Measurements from ENCODE around the gene MAPKAP1. TPM values are rescaled to one million over a fixed set of nuclear protein-coding genes. Genes with fewer than 3 reads are reported as not detected.

The MAPKAP1 gene
- polyA plus RNA-seq, 1 donor (not counting 4 experiments of a cell fraction or from before 2014, with no cell fraction given), result 129 TPM

DNA sequence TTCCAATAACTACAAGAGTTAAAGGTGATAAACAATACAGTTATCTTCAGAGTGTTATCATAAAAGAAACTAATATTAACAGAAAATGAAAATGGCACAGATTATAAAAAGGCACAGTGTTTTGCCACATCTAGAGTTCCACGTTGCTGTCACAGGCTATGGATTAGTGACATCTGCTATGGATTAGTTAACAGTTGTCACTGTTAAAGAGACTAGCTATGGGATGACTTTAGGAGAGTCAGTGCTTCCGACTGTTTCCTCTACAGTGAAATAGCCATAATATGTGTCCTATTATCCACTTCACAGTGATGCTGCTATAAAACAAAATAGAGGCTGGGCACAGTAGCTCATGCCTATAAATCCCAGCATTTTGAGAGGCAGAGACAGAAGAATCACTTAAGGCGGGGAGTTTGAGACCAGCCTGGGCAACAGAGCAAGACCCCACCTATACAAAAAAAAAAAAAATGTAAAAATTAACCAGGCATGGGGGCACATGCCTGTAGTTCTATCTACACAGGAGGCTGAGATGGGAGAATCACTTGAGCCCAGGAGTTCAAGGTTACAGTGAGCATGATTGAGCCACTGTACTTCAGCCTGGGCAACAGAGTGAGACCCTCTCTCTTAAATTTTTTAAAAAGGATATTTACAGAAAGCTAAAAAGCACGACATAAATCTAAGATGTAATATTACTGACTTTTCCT is 19.7 kb downstream of the MAPKAP1 start:
- no peak for FAIRE-seq
- peaks cover 2% of the 10 kb centered on the region for H3K9me1 ChIP-seq (ENCODE audit: control insufficient read depth, extremely low read depth, insufficient read depth, low read length)
- H3K4me1 ChIP-seq (ENCODE audit: control insufficient read depth, extremely low read depth, insufficient read depth, low read length), result peaks cover 16% of the 10 kb centered on the region
- no peak overlapping the region for H3K9ac ChIP-seq (ENCODE audit: control insufficient read depth, extremely low read depth, insufficient read depth, low read length)
- dilution Hi-C loops (cut with MboI; ENCODE audit: extremely low pct_ligation_motif_present, low sequenced_read_pairs), result no loop called here
- peaks cover 4 to 5% of the 10 kb centered on the region in 2 experiments for H3K36me3 ChIP-seq (ENCODE audit: control insufficient read depth in 2 of 2, extremely low read depth in 1 of 2, insufficient read depth in 2 of 2, low read length in 2 of 2)
- no peaks in the 10 kb centered on the region for H3K27me3 ChIP-seq (ENCODE audit: control insufficient read depth, extremely low read depth, insufficient read depth, low read length)
- H3K4me3 ChIP-seq (ENCODE audit: control insufficient read depth in 2 of 3, extremely low read depth in 1 of 3, insufficient read depth in 2 of 3, low read depth in 1 of 3, low read length in 3 of 3), result no peak overlapping the region
- DNase-seq (ENCODE audit: low read depth, low spot score), result no peak
- no peak overlapping the region for H3K27ac ChIP-seq (ENCODE audit: control insufficient read depth, insufficient read depth, low read length)
- no peak overlapping the region for H2AFZ ChIP-seq (ENCODE audit: control insufficient read depth, low read length)
- H3K79me2 ChIP-seq (ENCODE audit: control insufficient read depth, insufficient read depth, low read length), result peaks cover 69% of the 10 kb centered on the region
- no peak for TF ChIP-seq EZH2 (IDR thresholded peaks at IDR 0.05; ENCODE audit: low read length)
- TF ChIP-seq, protein P1, sequence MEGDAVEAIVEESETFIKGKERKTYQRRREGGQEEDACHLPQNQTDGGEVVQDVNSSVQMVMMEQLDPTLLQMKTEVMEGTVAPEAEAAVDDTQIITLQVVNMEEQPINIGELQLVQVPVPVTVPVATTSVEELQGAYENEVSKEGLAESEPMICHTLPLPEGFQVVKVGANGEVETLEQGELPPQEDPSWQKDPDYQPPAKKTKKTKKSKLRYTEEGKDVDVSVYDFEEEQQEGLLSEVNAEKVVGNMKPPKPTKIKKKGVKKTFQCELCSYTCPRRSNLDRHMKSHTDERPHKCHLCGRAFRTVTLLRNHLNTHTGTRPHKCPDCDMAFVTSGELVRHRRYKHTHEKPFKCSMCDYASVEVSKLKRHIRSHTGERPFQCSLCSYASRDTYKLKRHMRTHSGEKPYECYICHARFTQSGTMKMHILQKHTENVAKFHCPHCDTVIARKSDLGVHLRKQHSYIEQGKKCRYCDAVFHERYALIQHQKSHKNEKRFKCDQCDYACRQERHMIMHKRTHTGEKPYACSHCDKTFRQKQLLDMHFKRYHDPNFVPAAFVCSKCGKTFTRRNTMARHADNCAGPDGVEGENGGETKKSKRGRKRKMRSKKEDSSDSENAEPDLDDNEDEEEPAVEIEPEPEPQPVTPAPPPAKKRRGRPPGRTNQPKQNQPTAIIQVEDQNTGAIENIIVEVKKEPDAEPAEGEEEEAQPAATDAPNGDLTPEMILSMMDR (optimal IDR thresholded peaks at IDR 0.05 in 1 of 3, IDR thresholded peaks at IDR 0.05 in 1 of 3, conservative IDR thresholded peaks at IDR 0.05 in 1 of 3; ENCODE audit: extremely low read depth in 1 of 3, insufficient read depth in 2 of 3, low read length in 3 of 3), result no peak
- H4K20me1 ChIP-seq (ENCODE audit: control insufficient read depth, extremely low read depth, insufficient read depth, low read length), result no peaks in the 10 kb centered on the region
- no peak overlapping the region for H3K4me2 ChIP-seq (ENCODE audit: control insufficient read depth, extremely low read depth, insufficient read depth, low read depth, low read length)
- H3K9me3 ChIP-seq (ENCODE audit: control insufficient read depth, low read depth, low read length), result no peaks in the 10 kb centered on the region

DNA sequence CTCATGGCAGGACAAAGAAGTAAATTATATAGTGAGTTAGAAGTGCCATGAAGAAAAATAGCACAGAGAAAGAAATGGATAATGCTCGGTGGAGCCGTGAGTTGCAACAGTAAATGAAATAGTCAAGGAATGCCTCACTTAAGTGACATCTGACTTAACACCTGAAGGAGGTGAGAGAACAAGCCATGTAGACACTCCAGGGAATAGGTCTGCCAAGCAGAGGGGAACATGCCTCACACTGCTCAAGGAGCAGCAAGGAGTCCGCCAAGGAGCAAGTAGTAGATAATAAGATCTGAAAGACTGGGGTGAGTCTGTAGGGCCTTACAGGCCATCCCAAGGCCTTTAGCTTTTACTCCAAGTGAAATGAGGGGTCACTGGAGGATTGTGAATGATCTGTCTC is 21.8 kb downstream of the MAPKAP1 start:
- TF ChIP-seq EZH2 (IDR thresholded peaks at IDR 0.05; ENCODE audit: low read length), result no peak
- TF ChIP-seq, protein P1 (optimal IDR thresholded peaks at IDR 0.05 in 1 of 3, IDR thresholded peaks at IDR 0.05 in 1 of 3, conservative IDR thresholded peaks at IDR 0.05 in 1 of 3; ENCODE audit: extremely low read depth in 1 of 3, insufficient read depth in 2 of 3, low read length in 3 of 3), result no peak
- dilution Hi-C loops (cut with MboI; ENCODE audit: extremely low pct_ligation_motif_present, low sequenced_read_pairs), result no loop called here
- Histone ChIP-seq H3K36me3 (ENCODE audit: control insufficient read depth in 2 of 2, extremely low read depth in 1 of 2, insufficient read depth in 2 of 2, low read length in 2 of 2) (peaks cover 3 to 5% of the 10 kb centered on the region in 2 experiments), H3K9me3 (ENCODE audit: control insufficient read depth, low read depth, low read length) (no peaks in the 10 kb centered on the region), H2AFZ (ENCODE audit: control insufficient read depth, low read length) (no peak overlapping the region), H3K79me2 (ENCODE audit: control insufficient read depth, insufficient read depth, low read length) (peaks cover 68% of the 10 kb centered on the region), H3K9ac (ENCODE audit: control insufficient read depth, extremely low read depth, insufficient read depth, low read length) (no peak overlapping the region), H3K4me2 (ENCODE audit: control insufficient read depth, extremely low read depth, insufficient read depth, low read depth, low read length) (no peak overlapping the region), H4K20me1 (ENCODE audit: control insufficient read depth, extremely low read depth, insufficient read depth, low read length) (no peaks in the 10 kb centered on the region), H3K4me3 (ENCODE audit: control insufficient read depth in 2 of 3, extremely low read depth in 1 of 3, insufficient read depth in 2 of 3, low read depth in 1 of 3, low read length in 3 of 3) (no peak overlapping the region), H3K27ac (ENCODE audit: control insufficient read depth, insufficient read depth, low read length) (no peak overlapping the region), H3K27me3 (ENCODE audit: control insufficient read depth, extremely low read depth, insufficient read depth, low read length) (no peaks in the 10 kb centered on the region), H3K9me1 (ENCODE audit: control insufficient read depth, extremely low read depth, insufficient read depth, low read length) (no peaks in the 10 kb centered on the region), H3K4me1 (ENCODE audit: control insufficient read depth, extremely low read depth, insufficient read depth, low read length) (peaks cover 18% of the 10 kb centered on the region)
- DNase-seq (ENCODE audit: low read depth, low spot score) (no peak), FAIRE-seq (no peak)

Data from keratinocyte (primary cell).